Measurements from ENCODE around the gene TIMM29. TPM values are rescaled to one million over a fixed set of nuclear protein-coding genes. Genes with fewer than 3 reads are reported as not detected.
A peak's percentile ranks its signal among the peaks of the same experiment; 100 is the strongest.

The TIMM29 gene
- 18.8 and 19.0 TPM in 2 replicates for total RNA-seq

DNA sequence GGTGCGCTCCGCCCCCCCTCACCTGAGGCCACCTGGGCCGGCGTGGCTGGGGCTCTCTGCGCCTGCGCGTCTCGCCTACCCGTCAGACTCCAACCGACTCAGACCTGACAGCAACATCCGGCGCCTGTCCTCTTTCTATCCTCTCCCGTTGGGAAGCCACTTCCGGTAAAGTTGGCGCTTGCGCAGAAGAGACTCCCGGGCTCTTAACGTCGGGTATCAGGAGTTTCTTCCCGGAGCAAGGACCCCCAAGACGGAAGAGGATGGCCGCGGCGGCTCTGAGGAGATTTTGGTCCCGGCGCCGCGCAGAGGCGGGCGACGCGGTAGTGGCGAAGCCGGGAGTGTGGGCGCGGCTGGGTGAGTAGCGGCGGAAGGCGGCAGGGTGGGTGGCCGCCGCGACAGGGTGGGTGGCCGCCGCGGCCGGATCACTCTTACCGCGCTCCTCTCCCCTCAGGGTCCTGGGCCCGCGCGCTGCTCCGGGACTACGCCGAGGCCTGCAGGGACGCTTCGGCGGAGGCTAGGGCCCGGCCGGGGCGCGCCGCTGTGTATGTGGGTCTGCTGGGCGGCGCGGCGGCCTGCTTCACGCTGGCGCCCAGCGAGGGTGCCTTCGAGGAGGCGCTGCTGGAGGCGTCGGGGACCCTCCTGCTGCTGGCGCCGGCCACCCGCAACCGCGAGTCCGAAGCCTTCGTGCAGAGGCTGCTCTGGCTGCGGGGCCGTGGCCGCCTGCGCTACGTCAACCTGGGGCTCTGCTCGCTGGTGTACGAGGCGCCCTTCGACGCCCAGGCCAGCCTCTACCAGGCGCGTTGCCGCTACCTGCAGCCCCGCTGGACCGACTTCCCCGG, at the start of gene TIMM29, which contains the start of gene YIPF2:
TSS of gene TIMM29 (plus strand) at position 249 of the 839 bp plus-strand sequence. CDS start at position 261, 12 bp downstream.
TSS of gene YIPF2 (minus strand) at position 77 of the 839 bp plus-strand sequence. CDS start 229 bp downstream, outside the sequence.
- Mint-ChIP-seq H3K36me3 (ENCODE audit: low read depth) (peaks cover 27% of the 10 kb centered on the region), H3K4me3 (ENCODE audit: low read depth) (peak within 1 kb of the TSS; percentile 94), H3K4me1 (ENCODE audit: low read depth) (peaks cover 13% of the 10 kb centered on the region), H3K9me3 (no peaks in the 10 kb centered on the region), H3K27ac (peak within 1 kb of the TSS; percentile 80), H3K27me3 (ENCODE audit: low read depth) (no peaks in the 10 kb centered on the region)
- intact Hi-C loops (cut with micrococcal nuclease): loop anchor here (1.0 to 2.0 kb wide), 2 partner anchors 33 to 58 kb away; partner anchors contain the start of genes CARM1 and SMARCA4
- peak; percentile 91 for DNase-seq (ENCODE audit: low spot score)

DNA sequence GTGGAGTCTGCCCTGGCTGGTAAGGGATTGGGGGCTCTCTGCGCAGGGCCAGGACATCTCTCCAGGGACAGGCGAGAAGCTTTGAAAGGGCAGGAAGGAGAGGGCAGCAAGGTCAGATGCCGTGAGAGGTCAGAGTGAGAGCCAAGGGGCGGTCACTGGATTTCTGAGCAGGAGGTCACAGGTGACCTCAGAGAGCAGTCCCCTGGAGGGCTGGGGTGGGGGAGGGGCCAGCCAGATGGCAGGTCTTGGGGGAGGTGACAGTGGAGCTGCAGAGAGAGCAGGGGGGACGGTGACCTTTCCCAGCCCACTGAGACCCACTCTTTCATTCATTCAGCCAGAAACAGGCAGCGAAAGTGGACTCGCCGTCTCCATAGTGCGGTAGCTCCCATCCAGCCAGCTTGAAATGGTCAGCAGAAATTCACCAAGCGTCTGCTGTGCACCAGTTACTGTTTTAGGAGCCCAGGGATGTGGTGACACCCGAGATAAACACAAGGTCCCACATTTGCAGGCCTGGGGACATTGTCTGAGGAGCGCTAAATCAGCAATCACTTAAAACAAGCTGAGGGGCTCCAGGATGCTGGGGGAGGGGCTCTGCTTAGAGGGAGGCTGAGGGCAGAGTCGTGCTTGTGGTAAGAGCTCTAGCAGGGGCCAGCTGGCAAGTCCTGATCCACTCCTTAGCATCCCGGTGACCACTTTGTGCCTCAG, 47.1 kb upstream of the TIMM29 start:
- Mint-ChIP-seq H3K9me3 (no peaks in the 10 kb centered on the region), H3K27me3 (ENCODE audit: low read depth) (no peaks in the 10 kb centered on the region), H3K4me1 (ENCODE audit: low read depth) (peaks cover 20% of the 10 kb centered on the region), H3K4me3 (ENCODE audit: low read depth) (no peak overlapping the region), H3K27ac (no peak overlapping the region), H3K36me3 (ENCODE audit: low read depth) (peaks cover 5% of the 10 kb centered on the region)
- intact Hi-C loops (cut with micrococcal nuclease): no loop called here
- no peak for DNase-seq (ENCODE audit: low spot score)

DNA sequence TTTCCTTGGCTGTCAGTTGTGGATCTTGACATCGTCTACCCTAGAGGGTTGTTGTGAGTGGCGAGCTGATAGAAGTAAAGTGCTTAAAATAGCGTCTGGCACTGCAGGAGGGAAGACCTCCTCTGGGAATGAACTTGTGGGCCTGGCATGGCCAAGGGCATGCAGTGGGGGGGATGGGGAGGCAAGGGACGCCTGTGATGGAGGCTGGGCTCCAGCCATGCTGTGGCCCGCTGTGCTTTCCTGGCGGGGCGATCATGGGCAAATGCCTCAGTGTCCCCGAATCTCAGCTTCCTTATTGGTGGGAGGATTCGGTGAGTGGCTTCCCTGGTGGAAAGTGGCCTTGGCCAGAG, 46.5 kb upstream of the TIMM29 start:
- intact Hi-C loops (cut with micrococcal nuclease): no loop called here
- Mint-ChIP-seq H3K9me3 (no peaks in the 10 kb centered on the region), H3K27ac (no peak overlapping the region), H3K27me3 (ENCODE audit: low read depth) (no peaks in the 10 kb centered on the region), H3K36me3 (ENCODE audit: low read depth) (peaks cover 5% of the 10 kb centered on the region), H3K4me1 (ENCODE audit: low read depth) (peaks cover 15% of the 10 kb centered on the region), H3K4me3 (ENCODE audit: low read depth) (no peak overlapping the region)
- no peak for DNase-seq (ENCODE audit: low spot score)

DNA sequence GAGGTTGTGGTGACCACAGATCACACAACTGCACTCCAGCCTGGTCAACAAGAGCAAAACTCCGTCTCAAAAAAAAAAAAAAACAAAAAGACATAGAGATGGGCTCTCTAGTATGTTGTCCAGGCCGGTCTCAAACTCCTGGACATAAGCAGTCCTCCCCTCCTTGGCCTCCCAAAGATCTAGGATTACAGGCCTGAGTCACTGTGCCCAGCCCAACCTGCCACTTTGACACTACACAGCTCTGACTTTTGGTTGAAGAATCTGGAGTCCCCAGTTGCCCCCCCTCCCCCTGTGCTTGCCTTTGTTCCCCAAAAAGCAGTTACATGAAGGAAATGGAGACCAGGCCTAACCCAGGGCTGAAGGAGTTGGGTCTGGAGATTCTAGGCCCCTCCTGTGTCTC, 44.3 kb upstream of the TIMM29 start:
- Mint-ChIP-seq H3K4me3 (ENCODE audit: low read depth) (no peak overlapping the region), H3K27me3 (ENCODE audit: low read depth) (no peaks in the 10 kb centered on the region), H3K36me3 (ENCODE audit: low read depth) (peaks cover 3% of the 10 kb centered on the region), H3K9me3 (no peaks in the 10 kb centered on the region), H3K4me1 (ENCODE audit: low read depth) (peaks cover 2% of the 10 kb centered on the region), H3K27ac (no peak overlapping the region)
- intact Hi-C loops (cut with micrococcal nuclease): no loop called here
- DNase-seq (ENCODE audit: low spot score): no peak

DNA sequence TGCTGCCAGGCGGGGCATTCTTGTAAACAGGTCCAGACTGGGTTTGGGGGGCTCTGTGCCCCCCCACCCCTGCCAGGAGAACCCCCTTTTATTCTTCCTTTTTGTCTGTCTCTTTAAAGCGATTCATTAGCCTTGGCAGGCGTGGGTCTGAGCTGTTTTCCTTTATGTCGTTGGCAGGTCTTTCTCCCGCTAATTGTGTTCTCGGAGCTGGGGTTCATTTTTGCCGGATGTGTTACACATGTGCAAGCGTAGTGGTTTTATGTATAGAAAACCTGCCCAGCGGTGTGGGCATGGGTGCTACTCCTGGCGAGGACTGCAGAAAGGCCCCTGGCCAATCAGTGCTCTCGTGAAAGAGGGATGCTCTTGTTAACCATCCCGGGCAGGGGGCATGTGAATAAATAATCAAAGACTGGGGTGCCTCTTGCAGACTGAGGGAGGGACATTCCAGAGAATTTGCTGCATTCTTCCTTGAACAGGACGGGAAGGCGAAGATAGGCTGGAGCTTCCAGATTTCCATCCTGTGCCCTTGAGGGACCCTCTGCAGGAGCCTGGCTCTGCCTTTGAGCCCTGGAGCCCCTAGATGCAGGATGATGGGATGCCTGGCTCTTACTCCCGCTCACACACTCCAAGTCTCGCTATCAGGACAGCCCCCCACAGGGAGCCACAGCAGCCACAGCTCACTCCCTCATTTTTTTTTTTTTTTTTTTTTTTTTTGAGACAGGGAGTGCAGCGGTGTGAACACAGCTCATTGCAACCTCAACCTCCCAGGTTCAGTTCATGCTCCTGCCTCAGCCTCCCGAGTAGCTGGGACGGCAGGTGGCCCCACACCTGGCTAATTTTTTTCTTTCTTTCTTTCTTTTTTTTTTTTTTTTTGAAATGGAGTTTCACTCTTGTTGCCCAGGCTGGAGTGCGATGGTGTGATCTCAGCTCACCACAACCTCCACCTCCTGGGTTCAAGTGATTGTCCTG, 43.1 kb upstream of the TIMM29 start:
- Mint-ChIP-seq H3K9me3 (no peaks in the 10 kb centered on the region), H3K4me3 (ENCODE audit: low read depth) (no peak overlapping the region), H3K4me1 (ENCODE audit: low read depth) (no peaks in the 10 kb centered on the region), H3K36me3 (ENCODE audit: low read depth) (no peaks in the 10 kb centered on the region), H3K27ac (no peak overlapping the region), H3K27me3 (ENCODE audit: low read depth) (no peaks in the 10 kb centered on the region)
- no peak for DNase-seq (ENCODE audit: low spot score)
- intact Hi-C loops (cut with micrococcal nuclease): no loop called here

DNA sequence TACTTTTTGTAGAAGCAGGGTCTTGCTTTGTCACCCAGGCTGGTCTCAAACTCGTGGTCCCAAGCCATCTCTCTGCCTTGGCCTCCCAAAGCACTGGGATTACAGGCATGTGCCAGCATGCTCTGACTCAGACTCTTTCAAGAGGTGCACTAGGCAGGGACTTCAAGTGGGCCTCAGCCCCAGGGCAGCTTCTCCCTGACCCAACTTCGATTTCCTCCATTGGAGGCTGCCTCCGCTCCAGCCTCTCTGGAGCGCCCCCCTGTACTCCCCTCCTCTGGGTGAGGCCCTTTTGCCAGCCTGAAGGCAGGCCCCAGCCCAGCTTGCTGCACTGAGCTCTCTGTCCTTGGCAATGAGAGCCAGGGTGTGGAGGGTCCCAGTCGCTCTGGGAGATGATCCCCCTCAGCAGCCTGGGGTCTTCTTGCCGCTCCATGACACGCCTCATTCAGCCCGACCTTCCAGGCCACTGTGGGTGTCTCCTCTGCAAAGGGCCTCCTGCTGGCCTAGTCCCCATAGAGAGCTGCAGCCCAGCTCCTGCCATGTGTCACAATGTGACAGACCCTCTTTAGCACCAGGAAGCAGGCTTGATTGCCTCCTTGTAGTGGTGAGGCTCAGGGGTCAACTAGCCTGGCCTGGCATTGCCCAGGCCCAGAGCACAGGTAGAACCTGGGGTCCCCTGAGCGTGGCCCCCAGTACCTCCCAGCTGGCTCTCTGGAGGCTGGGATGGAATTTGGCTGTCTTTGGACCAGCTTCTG, 40.8 kb upstream of the TIMM29 start:
- Mint-ChIP-seq H3K36me3 (ENCODE audit: low read depth) (no peaks in the 10 kb centered on the region), H3K9me3 (no peaks in the 10 kb centered on the region), H3K27ac (no peak overlapping the region), H3K4me3 (ENCODE audit: low read depth) (no peak overlapping the region), H3K4me1 (ENCODE audit: low read depth) (no peaks in the 10 kb centered on the region), H3K27me3 (ENCODE audit: low read depth) (no peaks in the 10 kb centered on the region)
- intact Hi-C loops (cut with micrococcal nuclease): no loop called here
- no peak for DNase-seq (ENCODE audit: low spot score)

DNA sequence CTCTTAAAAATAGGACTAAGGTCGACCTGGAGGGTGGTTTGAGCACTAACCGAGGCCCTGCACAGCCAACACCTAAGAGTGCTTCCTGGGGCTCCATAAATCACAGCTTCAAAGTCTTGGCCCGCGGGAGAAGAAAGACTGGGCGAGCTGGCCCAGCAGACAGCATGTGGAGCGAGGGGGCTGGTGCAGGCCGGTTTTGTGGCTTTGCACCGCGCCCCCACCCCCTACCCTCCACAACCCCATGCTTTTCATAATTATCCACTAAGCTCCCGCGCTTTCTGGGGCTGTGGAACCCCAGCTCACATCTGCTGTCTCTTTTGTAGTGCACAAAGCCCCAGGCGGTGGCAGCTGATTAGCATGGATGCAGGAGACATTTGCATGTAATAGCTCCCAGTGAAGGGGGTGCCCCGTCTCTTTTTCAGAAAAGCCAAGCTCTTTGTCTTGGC, 40.2 kb upstream of the TIMM29 start:
- Mint-ChIP-seq H3K36me3 (ENCODE audit: low read depth) (no peaks in the 10 kb centered on the region), H3K4me1 (ENCODE audit: low read depth) (no peaks in the 10 kb centered on the region), H3K27me3 (ENCODE audit: low read depth) (no peaks in the 10 kb centered on the region), H3K4me3 (ENCODE audit: low read depth) (no peak overlapping the region), H3K9me3 (no peaks in the 10 kb centered on the region), H3K27ac (no peak overlapping the region)
- intact Hi-C loops (cut with micrococcal nuclease): no loop called here
- no peak for DNase-seq (ENCODE audit: low spot score)

DNA sequence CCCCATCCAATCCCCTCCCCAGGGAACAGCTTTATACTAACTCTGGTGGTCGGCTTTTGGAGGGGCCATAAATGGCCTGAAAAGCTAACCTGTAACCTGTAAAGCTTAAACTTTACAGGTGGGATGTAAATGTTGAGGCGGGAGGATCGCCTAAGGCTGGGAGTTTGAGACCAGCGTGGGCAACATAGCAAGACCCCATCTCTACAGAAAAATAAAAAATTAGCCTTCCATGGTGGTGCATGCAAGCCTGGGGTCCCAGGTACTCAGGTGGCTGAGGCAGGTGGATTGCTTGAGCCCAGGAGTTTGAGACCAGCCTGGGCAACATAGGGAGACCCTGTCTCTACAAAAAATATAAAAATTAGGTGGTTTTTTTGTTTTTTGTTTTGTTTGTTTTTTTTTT, 38.7 kb upstream of the TIMM29 start:
- no peaks in the 10 kb centered on the region for H3K36me3 Mint-ChIP-seq (ENCODE audit: low read depth)
- no peaks in the 10 kb centered on the region for H3K4me1 Mint-ChIP-seq (ENCODE audit: low read depth)
- intact Hi-C loops (cut with micrococcal nuclease): no loop called here
- no peaks in the 10 kb centered on the region for H3K9me3 Mint-ChIP-seq
- no peak overlapping the region for H3K27ac Mint-ChIP-seq
- H3K4me3 Mint-ChIP-seq (ENCODE audit: low read depth): no peak overlapping the region
- no peaks in the 10 kb centered on the region for H3K27me3 Mint-ChIP-seq (ENCODE audit: low read depth)
- no peak for DNase-seq (ENCODE audit: low spot score)

DNA sequence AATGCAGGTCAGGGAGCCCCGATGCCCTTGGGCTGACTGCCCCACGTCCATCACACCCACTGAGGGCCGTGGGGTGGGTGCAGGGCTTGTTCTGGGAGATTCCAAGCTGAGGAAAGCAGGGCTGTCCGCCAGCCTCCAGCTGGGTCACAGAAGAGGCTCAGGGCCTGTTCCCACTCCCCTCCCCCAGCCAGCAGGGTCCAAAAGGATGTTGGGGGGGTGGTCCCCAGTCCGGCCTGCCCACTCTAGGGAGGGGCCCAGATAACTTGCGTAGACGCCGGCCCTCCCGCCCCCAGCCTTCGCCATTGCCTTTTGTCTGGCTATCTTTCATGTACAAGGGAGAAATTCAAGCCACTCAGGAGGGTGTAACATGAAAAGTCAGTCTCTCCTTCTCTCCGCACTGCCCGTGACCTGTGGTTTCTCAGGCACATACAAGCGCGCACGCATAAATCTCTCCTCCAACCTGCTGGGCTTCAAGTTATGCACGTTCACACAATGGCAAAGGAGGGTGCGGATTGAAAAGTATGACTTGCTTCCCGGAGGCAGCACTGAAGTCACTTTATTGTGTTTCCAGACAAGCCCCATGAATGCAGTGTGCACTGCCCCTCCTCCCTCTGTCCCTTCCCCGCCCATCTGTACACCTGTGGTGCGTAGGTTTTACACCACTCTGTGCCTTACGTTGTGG, 37.1 kb upstream of the TIMM29 start:
- no peaks in the 10 kb centered on the region for H3K9me3 Mint-ChIP-seq
- intact Hi-C loops (cut with micrococcal nuclease): no loop called here
- no peaks in the 10 kb centered on the region for H3K27me3 Mint-ChIP-seq (ENCODE audit: low read depth)
- no peaks in the 10 kb centered on the region for H3K36me3 Mint-ChIP-seq (ENCODE audit: low read depth)
- DNase-seq (ENCODE audit: low spot score): no peak
- H3K4me3 Mint-ChIP-seq (ENCODE audit: low read depth): no peak overlapping the region
- H3K27ac Mint-ChIP-seq: no peak overlapping the region
- H3K4me1 Mint-ChIP-seq (ENCODE audit: low read depth): peaks cover 3% of the 10 kb centered on the region

DNA sequence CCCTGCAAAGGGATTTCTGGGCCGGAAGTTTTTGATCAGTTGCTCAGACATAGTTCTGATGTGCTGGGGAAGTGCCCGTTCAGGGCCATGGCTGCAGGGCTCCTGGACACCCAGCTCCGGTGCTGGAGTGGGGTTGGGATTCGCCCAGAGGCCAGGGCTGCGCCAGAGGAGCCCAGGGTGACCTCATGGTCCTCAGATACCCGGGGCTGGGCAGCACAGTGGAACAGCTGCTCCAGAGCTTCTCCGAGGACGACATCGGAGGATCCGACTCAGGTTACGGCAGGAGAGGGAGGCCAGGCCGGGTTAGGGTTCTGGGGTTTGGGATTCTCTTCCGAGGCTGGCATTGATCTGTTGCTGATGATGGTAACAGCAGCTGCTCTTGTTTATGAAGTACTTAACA, 36.4 kb upstream of the TIMM29 start:
- Mint-ChIP-seq H3K27ac (no peak overlapping the region), H3K4me3 (ENCODE audit: low read depth) (no peak overlapping the region), H3K4me1 (ENCODE audit: low read depth) (peaks cover 8% of the 10 kb centered on the region), H3K27me3 (ENCODE audit: low read depth) (no peaks in the 10 kb centered on the region), H3K9me3 (no peaks in the 10 kb centered on the region), H3K36me3 (ENCODE audit: low read depth) (no peaks in the 10 kb centered on the region)
- DNase-seq (ENCODE audit: low spot score): no peak
- intact Hi-C loops (cut with micrococcal nuclease): no loop called here

DNA sequence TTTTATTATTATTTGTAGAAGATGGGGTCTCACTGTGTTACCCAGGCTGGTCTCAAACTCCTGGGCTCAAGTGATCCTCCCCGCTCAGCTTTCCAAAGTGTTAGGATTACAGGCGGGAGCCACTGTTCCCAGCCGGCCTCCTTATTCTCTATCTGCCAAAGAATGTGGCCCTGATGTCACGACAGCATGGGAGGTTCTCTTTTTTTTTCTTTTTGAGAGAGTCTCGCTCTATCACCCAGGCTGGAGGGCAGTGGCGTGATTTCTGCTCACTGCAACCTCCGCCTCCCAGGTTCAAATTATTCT, 33.7 kb upstream of the TIMM29 start:
- H3K9me3 Mint-ChIP-seq: no peaks in the 10 kb centered on the region

More for the DNA sequence above, 33.7 kb upstream of the TIMM29 start:
- no peaks in the 10 kb centered on the region for H3K27me3 Mint-ChIP-seq (ENCODE audit: low read depth)
- no peak overlapping the region for H3K4me3 Mint-ChIP-seq (ENCODE audit: low read depth)
- H3K4me1 Mint-ChIP-seq (ENCODE audit: low read depth): peaks cover 8% of the 10 kb centered on the region
- intact Hi-C loops (cut with micrococcal nuclease): no loop called here
- DNase-seq (ENCODE audit: low spot score): no peak
- no peak overlapping the region for H3K27ac Mint-ChIP-seq
- H3K36me3 Mint-ChIP-seq (ENCODE audit: low read depth): no peaks in the 10 kb centered on the region
